ENCODE results near the gene GJA3. TPM values are rescaled to one million over a fixed set of nuclear protein-coding genes. Genes with fewer than 3 reads are reported as not detected.

The GJA3 gene
- total RNA-seq, 1 experiment from 2014 or later: 0.92 TPM

DNA sequence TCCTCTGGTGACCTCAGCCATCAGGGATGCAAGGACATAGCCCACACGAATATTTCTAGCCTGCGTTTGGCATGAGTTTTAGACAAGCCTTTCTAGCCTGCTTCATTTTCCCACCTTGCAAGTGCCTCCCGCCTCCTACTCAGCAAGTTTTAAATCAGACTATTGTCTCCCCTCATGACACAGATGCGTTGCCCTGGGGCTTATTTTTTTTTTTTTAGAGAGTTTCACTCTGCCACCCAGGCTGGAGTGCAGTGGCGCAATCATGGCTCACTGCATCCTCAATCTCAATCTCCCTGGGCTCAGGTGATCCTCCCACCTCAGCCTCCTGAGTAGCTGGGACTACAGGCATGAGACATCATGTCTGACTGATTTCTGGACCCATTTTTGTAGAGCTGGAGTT is 17.3 kb upstream of the GJA3 start:
- Mint-ChIP-seq H3K9me3 (no peaks in the 10 kb centered on the region; a peak in 1 of 5 replicates), H3K27me3 (ENCODE audit: low read depth) (peaks cover 14% of the 10 kb centered on the region), H3K4me3 (no peak overlapping the region; a peak in 1 of 5 replicates), H3K27ac (no peak overlapping the region), H3K36me3 (ENCODE audit: insufficient read depth in 1 of 3, low read depth in 3 of 3) (no peaks in the 10 kb centered on the region), H3K4me1 (peaks cover 6 to 9% of the 10 kb centered on the region in 2 experiments)
- no peak overlapping the region for H3K27ac ChIP-seq (ENCODE audit: insufficient read length, low read depth, low read length)
- WGBS (ENCODE audit: extremely low coverage, insufficient read length, low lambda C conversion rate): no CpG with 5 or more reads among the region's 5 CpGs
- no peaks in the 10 kb centered on the region for H3K23me2 ChIP-seq (ENCODE audit: insufficient read length, low read depth, low read length, poor library complexity, severe bottlenecking)
- H3K4me2 ChIP-seq (ENCODE audit: insufficient read depth, insufficient read length, low read length): no peak overlapping the region
- H2BK5ac ChIP-seq (ENCODE audit: insufficient read length, low read length): no peak overlapping the region
- H3K4me1 ChIP-seq (ENCODE audit: insufficient read depth, low read length): no peaks in the 10 kb centered on the region
- no peaks in the 10 kb centered on the region for H3K79me1 ChIP-seq (ENCODE audit: insufficient read depth, low read depth, low read length, poor library complexity, severe bottlenecking)
- H4K5ac ChIP-seq (ENCODE audit: insufficient read length, low read depth, low read length): no peak overlapping the region
- TF ChIP-seq, protein P1, sequence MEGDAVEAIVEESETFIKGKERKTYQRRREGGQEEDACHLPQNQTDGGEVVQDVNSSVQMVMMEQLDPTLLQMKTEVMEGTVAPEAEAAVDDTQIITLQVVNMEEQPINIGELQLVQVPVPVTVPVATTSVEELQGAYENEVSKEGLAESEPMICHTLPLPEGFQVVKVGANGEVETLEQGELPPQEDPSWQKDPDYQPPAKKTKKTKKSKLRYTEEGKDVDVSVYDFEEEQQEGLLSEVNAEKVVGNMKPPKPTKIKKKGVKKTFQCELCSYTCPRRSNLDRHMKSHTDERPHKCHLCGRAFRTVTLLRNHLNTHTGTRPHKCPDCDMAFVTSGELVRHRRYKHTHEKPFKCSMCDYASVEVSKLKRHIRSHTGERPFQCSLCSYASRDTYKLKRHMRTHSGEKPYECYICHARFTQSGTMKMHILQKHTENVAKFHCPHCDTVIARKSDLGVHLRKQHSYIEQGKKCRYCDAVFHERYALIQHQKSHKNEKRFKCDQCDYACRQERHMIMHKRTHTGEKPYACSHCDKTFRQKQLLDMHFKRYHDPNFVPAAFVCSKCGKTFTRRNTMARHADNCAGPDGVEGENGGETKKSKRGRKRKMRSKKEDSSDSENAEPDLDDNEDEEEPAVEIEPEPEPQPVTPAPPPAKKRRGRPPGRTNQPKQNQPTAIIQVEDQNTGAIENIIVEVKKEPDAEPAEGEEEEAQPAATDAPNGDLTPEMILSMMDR (conservative IDR thresholded peaks at IDR 0.05): no peak
- no peaks in the 10 kb centered on the region for H3K9me3 ChIP-seq (ENCODE audit: control insufficient read depth, low read depth, low read length)
- H3K14ac ChIP-seq (ENCODE audit: insufficient read depth, low read length): no peak overlapping the region
- no peak overlapping the region for H3T11ph ChIP-seq (ENCODE audit: low read length)
- no peak overlapping the region for H2BK15ac ChIP-seq (ENCODE audit: low read depth, low read length)
- H2AFZ ChIP-seq (ENCODE audit: low read length): no peak overlapping the region
- no peak overlapping the region for H2BK20ac ChIP-seq (ENCODE audit: low read depth, low read length, poor library complexity, severe bottlenecking)
- H3K56ac ChIP-seq (ENCODE audit: insufficient read length, low read depth, low read length): no peak overlapping the region
- no peak overlapping the region for H2AK5ac ChIP-seq (ENCODE audit: insufficient read length, low read length)
- DNase-seq: no peak
- no peak overlapping the region for H3K9ac ChIP-seq (ENCODE audit: extremely low read depth, insufficient read length, low read length)
- H3K18ac ChIP-seq (ENCODE audit: insufficient read length, low read depth, low read length): no peak overlapping the region
- H4K20me1 ChIP-seq (ENCODE audit: control insufficient read depth, insufficient read depth, insufficient read length): no peaks in the 10 kb centered on the region
- H4K8ac ChIP-seq (replicated peaks; ENCODE audit: insufficient read length, low read depth, low read length): no peak overlapping the region
- no peak overlapping the region for H3K23ac ChIP-seq (ENCODE audit: insufficient read length, low read depth, low read length)
- no peaks in the 10 kb centered on the region for H3K79me2 ChIP-seq (ENCODE audit: insufficient read depth, low read length)
- H4K91ac ChIP-seq (ENCODE audit: insufficient read length, low read depth, low read length): no peak overlapping the region
- H2BK12ac ChIP-seq (ENCODE audit: insufficient read length, low read depth, low read length): no peak overlapping the region
- H3K27me3 ChIP-seq (ENCODE audit: insufficient read depth, low read length): no peaks in the 10 kb centered on the region
- H2BK120ac ChIP-seq (ENCODE audit: low read depth, low read length, poor library complexity, severe bottlenecking): no peak overlapping the region
- H3K4ac ChIP-seq (ENCODE audit: low read depth, low read length): no peak overlapping the region
